SH-SY5Y (cell line): ENCODE results near the gene NPR3.

Experiments used
- GATA2 ChIP-seq: IDR thresholded peaks from 2 replicates; pipeline ENCODE4 v1.6.1; 2011; ENCODE audit warnings: mild to moderate bottlenecking, low read depth, low read length
- GATA3 ChIP-seq: IDR thresholded peaks from 2 replicates; pipeline ENCODE4 v1.6.1; 2011; ENCODE audit warnings: low read depth, mild to moderate bottlenecking, low read length, moderate library complexity

- no peak for TF ChIP-seq GATA3
- TF ChIP-seq GATA2 = no peak
Observed at GRCh38 chr5:32686799-32687498, 24.2 kb upstream of the NPR3 start.
